K562 (cell line): ENCODE measurements around the gene RNF2.

Experiments used
- BMI1 ChIP-seq: fragments of 150-350 bp; IDR thresholded peaks from 2 replicates; pipeline ENCODE4 v1.6.1; 2014; ENCODE audit warnings: low read length
- CGGBP1 ChIP-seq: fragments of 250-450 bp; sonication (Bioruptor Pico); IDR thresholded peaks from 2 replicates; pipeline ENCODE4 v1.9.0; 2021; ENCODE audit warnings: mild to moderate bottlenecking
- EZH2 ChIP-seq: IDR thresholded peaks from 2 replicates; pipeline ENCODE4 v1.6.1; 2012; ENCODE audit warnings: low read depth, mild to moderate bottlenecking, inconsistent platforms, low read length, borderline replicate concordance
- NBN ChIP-seq: fragments of 450-650 bp; IDR thresholded peaks from 2 replicates; pipeline ENCODE4 v1.6.1; 2016; ENCODE audit warnings: low read depth, mild to moderate bottlenecking
- RBM39 ChIP-seq: fragments of 200-400 bp; formaldehyde crosslinking; optimal IDR thresholded peaks from 2 replicates; pipeline ENCODE3; 2018; ENCODE audit warnings: low read depth, low read length
- RNF2 ChIP-seq: sonication (generic); IDR thresholded peaks from 2 replicates; pipeline ENCODE4 v1.6.1; 2016
- YY1 ChIP-seq, 3 experiments: IDR thresholded peaks; 2 replicates each; pipeline ENCODE4 v1.6.1; 2011; ENCODE audit warnings: low read length in 2 of 3, mild to moderate bottlenecking in 2 of 3, moderate library complexity in 2 of 3, borderline replicate concordance in 1 of 3, control low read depth in 1 of 3, low read depth in 1 of 3; ENCODE audit not compliant: insufficient read depth in 3 of 3, insufficient replicate concordance in 2 of 3, control insufficient read depth in 1 of 3, insufficient read length in 1 of 3; ENCODE audit errors: extremely low read depth in 1 of 3

GRCh38 chr1:185083818-185084217 lies 38.5 kb downstream of the RNF2 start:
- no peak for TF ChIP-seq BMI1
- no peak for TF ChIP-seq RBM39
- TF ChIP-seq CGGBP1 (CRISPR knock-in tag), result no peak
- no peak for TF ChIP-seq EZH2
- no peak for TF ChIP-seq RNF2
- no peak for TF ChIP-seq NBN
- no peak for TF ChIP-seq YY1 (IDR thresholded peaks at IDR 0.05; ENCODE audit: borderline replicate concordance in 1 of 3, control insufficient read depth in 1 of 3, extremely low read depth in 1 of 3, insufficient read depth in 3 of 3, insufficient read length in 1 of 3, insufficient replicate concordance in 2 of 3, low read depth in 1 of 3, low read length in 2 of 3)
